DND-41 (cell line): ENCODE results near the gene YEATS2.

ENCODE experiments used
- ATAC-seq: fragments of 200-7000 bp; cut with Tn5 transposase; 3 replicates; pipeline ENCODE4 v1.9.1; 2021; ENCODE audit warnings: low read depth; ENCODE audit not compliant: insufficient read depth
- DNase-seq: peaks from one replicate; pipeline ENCODE4 v3.0.0-alpha.2; 2020
- H2AFZ ChIP-seq: 2 replicates; pipeline ENCODE4 v1.6.0; 2012; ENCODE audit warnings: low read depth, low read length
- H3K27ac ChIP-seq: 2 replicates; pipeline ENCODE4 v1.5.1; 2012; ENCODE audit warnings: low read length, inconsistent platforms
- H3K27me3 ChIP-seq: fragments of 200-600 bp; sonication (generic); 2 replicates; pipeline ENCODE4 v1.6.0; 2012; ENCODE audit warnings: low read length, mild to moderate bottlenecking, inconsistent platforms; ENCODE audit not compliant: insufficient read depth, poor library complexity
- H3K36me3 ChIP-seq: 2 replicates; pipeline ENCODE4 v1.5.1; 2012; ENCODE audit warnings: low read length, inconsistent platforms; ENCODE audit not compliant: insufficient read depth
- H3K4me1 ChIP-seq: 2 replicates; pipeline ENCODE4 v1.5.1; 2012; ENCODE audit warnings: mild to moderate bottlenecking, low read length; ENCODE audit not compliant: insufficient read depth
- H3K4me2 ChIP-seq: 2 replicates; pipeline ENCODE4 v1.6.0; 2012; ENCODE audit warnings: mild to moderate bottlenecking, moderate library complexity, low read length, inconsistent platforms; ENCODE audit not compliant: insufficient read depth
- H3K4me3 ChIP-seq, 2 experiments: fragments of 200-600 bp in 1 of 2; shearing (Covaris generic) in 1 of 2; 2 replicates each; pipeline ENCODE4 v1.5.1; 2012 to 2016; ENCODE audit warnings: inconsistent platforms in 2 of 2, low read length in 2 of 2, mild to moderate bottlenecking in 2 of 2, low read depth in 1 of 2, moderate library complexity in 1 of 2
- H3K79me2 ChIP-seq: 2 replicates; pipeline ENCODE4 v1.6.0; 2012; ENCODE audit warnings: low read length, inconsistent platforms; ENCODE audit not compliant: insufficient read depth
- H3K9ac ChIP-seq: 2 replicates; pipeline ENCODE4 v1.6.0; 2012; ENCODE audit warnings: low read depth, mild to moderate bottlenecking, inconsistent platforms, low read length, moderate library complexity
- H3K9me3 ChIP-seq: 2 replicates; pipeline ENCODE4 v1.5.1; 2012; ENCODE audit warnings: low read length, moderate library complexity, mild to moderate bottlenecking, inconsistent platforms; ENCODE audit not compliant: insufficient read depth, severe bottlenecking
- H4K20me1 ChIP-seq: 2 replicates; pipeline ENCODE4 v1.6.0; 2012; ENCODE audit warnings: low read length; ENCODE audit not compliant: insufficient read depth
- EZH2 ChIP-seq: IDR thresholded peaks from 3 replicates; pipeline ENCODE4 v1.6.1; 2012; ENCODE audit warnings: borderline replicate concordance, low read depth, mild to moderate bottlenecking, moderate library complexity, low read length, inconsistent platforms; ENCODE audit not compliant: severe bottlenecking
- TF ChIP-seq, protein P1 (sequence below): IDR thresholded peaks from 2 replicates; pipeline ENCODE4 v1.5.1; 2012; ENCODE audit warnings: borderline replicate concordance, low read length, moderate library complexity, mild to moderate bottlenecking; ENCODE audit not compliant: poor library complexity, severe bottlenecking; ENCODE audit errors: extremely low read depth

Gene YEATS2

DNA sequence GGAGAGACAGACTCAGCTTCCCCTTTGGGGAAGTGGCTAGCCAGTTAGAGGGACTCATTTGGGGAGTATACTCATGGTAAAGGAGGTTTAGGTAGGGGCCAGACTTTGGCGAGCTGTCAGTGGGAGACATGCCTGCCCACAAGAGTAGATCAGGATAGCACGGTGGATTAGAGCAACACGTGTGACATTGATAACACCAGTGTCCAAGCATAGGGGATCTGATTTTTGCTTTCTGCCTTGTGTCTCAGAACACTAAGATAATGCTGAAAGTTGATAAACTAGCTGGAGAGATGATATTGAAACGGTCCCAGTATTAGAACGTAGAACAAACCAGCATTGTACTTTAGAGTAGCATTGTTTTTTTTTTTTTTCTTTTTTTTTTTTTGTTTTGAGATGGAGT is 101.9 kb downstream of the YEATS2 start:
- H3K4me1 ChIP-seq = no peaks in the 10 kb centered on the region
- H2AFZ ChIP-seq = no peak overlapping the region
- H4K20me1 ChIP-seq = no peaks in the 10 kb centered on the region
- DNase-seq = no peak
- H3K27me3 ChIP-seq = no peaks in the 10 kb centered on the region
- H3K9ac ChIP-seq = no peak overlapping the region
- no peaks in the 10 kb centered on the region for H3K9me3 ChIP-seq
- no peak overlapping the region for H3K27ac ChIP-seq
- ATAC-seq = 0 out of 3 replicates have a peak, but pooled peaks have one; percentile 14
- H3K4me2 ChIP-seq = no peak overlapping the region
- TF ChIP-seq, protein P1, sequence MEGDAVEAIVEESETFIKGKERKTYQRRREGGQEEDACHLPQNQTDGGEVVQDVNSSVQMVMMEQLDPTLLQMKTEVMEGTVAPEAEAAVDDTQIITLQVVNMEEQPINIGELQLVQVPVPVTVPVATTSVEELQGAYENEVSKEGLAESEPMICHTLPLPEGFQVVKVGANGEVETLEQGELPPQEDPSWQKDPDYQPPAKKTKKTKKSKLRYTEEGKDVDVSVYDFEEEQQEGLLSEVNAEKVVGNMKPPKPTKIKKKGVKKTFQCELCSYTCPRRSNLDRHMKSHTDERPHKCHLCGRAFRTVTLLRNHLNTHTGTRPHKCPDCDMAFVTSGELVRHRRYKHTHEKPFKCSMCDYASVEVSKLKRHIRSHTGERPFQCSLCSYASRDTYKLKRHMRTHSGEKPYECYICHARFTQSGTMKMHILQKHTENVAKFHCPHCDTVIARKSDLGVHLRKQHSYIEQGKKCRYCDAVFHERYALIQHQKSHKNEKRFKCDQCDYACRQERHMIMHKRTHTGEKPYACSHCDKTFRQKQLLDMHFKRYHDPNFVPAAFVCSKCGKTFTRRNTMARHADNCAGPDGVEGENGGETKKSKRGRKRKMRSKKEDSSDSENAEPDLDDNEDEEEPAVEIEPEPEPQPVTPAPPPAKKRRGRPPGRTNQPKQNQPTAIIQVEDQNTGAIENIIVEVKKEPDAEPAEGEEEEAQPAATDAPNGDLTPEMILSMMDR = no peak
- TF ChIP-seq EZH2 = no peak
- no peak overlapping the region for H3K4me3 ChIP-seq
- H3K79me2 ChIP-seq = no peaks in the 10 kb centered on the region
- H3K36me3 ChIP-seq = peaks cover 91% of the 10 kb centered on the region

DNA sequence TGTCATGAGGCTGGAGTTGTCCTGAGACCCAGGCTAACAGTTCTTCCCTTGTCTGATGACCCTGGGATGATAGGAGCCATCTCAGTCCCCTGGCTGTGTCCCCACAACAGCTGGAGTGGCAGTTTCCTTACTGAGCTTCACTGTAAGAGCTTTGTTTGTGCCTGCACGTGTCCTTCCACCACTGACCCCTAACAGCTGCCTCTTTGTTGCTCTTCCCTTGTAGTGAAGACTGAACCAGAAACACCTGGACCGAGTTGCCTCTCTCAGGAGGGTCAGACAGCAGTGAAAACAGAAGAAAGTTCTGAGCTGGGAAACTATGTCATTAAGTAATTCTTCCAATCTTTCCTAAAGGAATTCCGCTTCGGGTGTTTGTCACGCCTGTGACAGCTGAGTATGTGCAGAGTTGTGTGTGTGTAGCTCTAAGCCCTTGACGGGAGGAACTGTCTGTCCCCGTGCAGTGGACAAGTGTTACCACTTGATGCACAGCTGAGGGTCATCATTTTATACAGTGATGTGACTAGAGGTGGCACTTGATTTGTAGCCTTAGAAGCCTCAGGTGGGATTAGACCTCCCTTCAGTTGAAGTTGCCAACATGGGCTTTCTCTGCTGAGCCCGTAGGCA is 102.8 kb downstream of the YEATS2 start:
- Histone ChIP-seq H3K36me3 (peaks cover 95% of the 10 kb centered on the region), H3K4me3 (no peak overlapping the region), H3K4me1 (no peaks in the 10 kb centered on the region), H3K9ac (no peak overlapping the region), H3K79me2 (no peaks in the 10 kb centered on the region), H3K27ac (no peak overlapping the region), H3K27me3 (no peaks in the 10 kb centered on the region), H3K9me3 (no peaks in the 10 kb centered on the region), H2AFZ (no peak overlapping the region), H3K4me2 (no peak overlapping the region), H4K20me1 (no peaks in the 10 kb centered on the region)
- DNase-seq (no peak), ATAC-seq (no peak)
- TF ChIP-seq, protein P1 = no peak
- no peak for TF ChIP-seq EZH2

DNA sequence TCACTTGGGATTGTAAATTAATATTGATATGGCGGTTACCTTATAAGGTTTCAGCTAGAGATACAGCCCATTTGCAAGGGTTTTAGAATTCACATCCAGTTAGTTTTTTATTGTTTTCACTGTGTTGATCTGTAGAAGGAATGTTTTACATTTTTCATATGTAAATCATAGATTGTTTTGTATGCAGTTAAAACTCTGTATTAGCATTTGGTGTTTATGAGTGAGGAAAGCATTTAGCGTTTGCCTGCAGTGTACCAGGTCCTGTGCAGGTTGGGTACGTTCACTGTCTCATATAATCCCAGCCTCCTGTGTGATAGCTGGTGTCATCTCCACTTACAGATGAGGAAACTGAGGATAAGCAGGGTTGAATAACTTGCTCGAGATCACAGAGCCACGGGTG is 104.0 kb downstream of the YEATS2 start:
- Histone ChIP-seq H3K36me3 (peaks cover 97% of the 10 kb centered on the region), H3K9ac (no peak overlapping the region), H2AFZ (no peak overlapping the region), H3K79me2 (no peaks in the 10 kb centered on the region), H4K20me1 (no peaks in the 10 kb centered on the region), H3K9me3 (no peaks in the 10 kb centered on the region), H3K27ac (no peak overlapping the region), H3K27me3 (no peaks in the 10 kb centered on the region), H3K4me2 (no peak overlapping the region), H3K4me3 (no peak overlapping the region), H3K4me1 (no peaks in the 10 kb centered on the region)
- DNase-seq (no peak), ATAC-seq (no peak)
- TF ChIP-seq EZH2 = no peak
- TF ChIP-seq, protein P1 = no peak
